HL-60 (cell line): ENCODE results near the gene TYMP.

Source experiments
- CTCF ChIP-seq: IDR thresholded peaks from one replicate; pipeline ENCODE4 v1.5.1; 2011; ENCODE audit warnings: low read length, control low read depth, inconsistent platforms; ENCODE audit not compliant: insufficient read depth
- GABPA ChIP-seq: IDR thresholded peaks from 2 replicates; pipeline ENCODE4 v1.6.1; 2012; ENCODE audit warnings: low read depth
- POLR2AphosphoS5 ChIP-seq: IDR thresholded peaks from 2 replicates; pipeline ENCODE4 v1.6.1; 2012; ENCODE audit warnings: low read depth

GRCh38 chr22:50568626-50569025 lies 38.8 kb upstream of the TYMP start:
- TF ChIP-seq CTCF (no peak), POLR2AphosphoS5 (no peak), GABPA (no peak)
